ENCODE measurements around the gene RAD51B. TPM values are rescaled to one million over a fixed set of nuclear protein-coding genes. Genes with fewer than 3 reads are reported as not detected.

RAD51B gene
- total and polyA plus RNA-seq, 4 donors = 2.8 to 39.6 (median 13.3) TPM; not detected in 1

- no peak for DNase-seq
- WGBS, 2 donors = 86 to 93% methylated on average over 2 of the region's 2 CpGs
Measured at GRCh38 chr14:68333262-68333661, 513.7 kb downstream of the RAD51B start.

GRCh38 chr14:68335312-68335711 is 515.7 kb downstream of the RAD51B start:
- Histone ChIP-seq H3K4me1 (ENCODE audit: control insufficient read depth in 1 of 2, insufficient read depth in 2 of 2, low read length in 2 of 2) (no peaks in the 10 kb centered on the region), H3K27ac (ENCODE audit: low read depth in 1 of 2, low read length in 2 of 2) (no peak overlapping the region), H3K4me3 (ENCODE audit: low read length in 2 of 2) (no peak overlapping the region), H3K36me3 (ENCODE audit: control insufficient read depth in 1 of 2, insufficient read depth in 2 of 2, low read length in 1 of 2) (no peaks in the 10 kb centered on the region), H3K9me3 (ENCODE audit: control insufficient read depth, low read length) (no peaks in the 10 kb centered on the region), H3K27me3 (ENCODE audit: control insufficient read depth in 1 of 2, insufficient read depth in 2 of 2, low read length in 1 of 2) (no peaks in the 10 kb centered on the region)
- ATAC-seq (ENCODE audit: low FRiP score) = no peak
- intact Hi-C loops (cut with DNase I) = no loop called here
- no peak for DNase-seq

More at GRCh38 chr14:68333262-68333661, 513.7 kb downstream of the RAD51B start:
- ATAC-seq (ENCODE audit: low FRiP score) = no peak
- H3K27ac ChIP-seq (ENCODE audit: low read depth in 1 of 2, low read length in 2 of 2) = no peak overlapping the region
- no peaks in the 10 kb centered on the region for H3K9me3 ChIP-seq (ENCODE audit: control insufficient read depth, low read length)
- H3K27me3 ChIP-seq (ENCODE audit: control insufficient read depth in 1 of 2, insufficient read depth in 2 of 2, low read length in 1 of 2) = no peaks in the 10 kb centered on the region
- intact Hi-C loops (cut with DNase I) = no loop called here
- H3K36me3 ChIP-seq (ENCODE audit: control insufficient read depth in 1 of 2, insufficient read depth in 2 of 2, low read length in 1 of 2) = no peaks in the 10 kb centered on the region
- no peaks in the 10 kb centered on the region for H3K4me1 ChIP-seq (ENCODE audit: control insufficient read depth in 1 of 2, insufficient read depth in 2 of 2, low read length in 2 of 2)
- H3K4me3 ChIP-seq (ENCODE audit: low read length in 2 of 2) = no peak overlapping the region

- no peaks in the 10 kb centered on the region for H3K36me3 ChIP-seq (ENCODE audit: control insufficient read depth in 1 of 2, insufficient read depth in 2 of 2, low read length in 1 of 2)
- no peak for ATAC-seq (ENCODE audit: low FRiP score)
- H3K9me3 ChIP-seq (ENCODE audit: control insufficient read depth, low read length) = no peaks in the 10 kb centered on the region
- intact Hi-C loops (cut with DNase I) = no loop called here
- 97 to 99% methylated on average over 1 of the region's 1 CpG for WGBS, 2 donors
- no peaks in the 10 kb centered on the region for H3K4me1 ChIP-seq (ENCODE audit: control insufficient read depth in 1 of 2, insufficient read depth in 2 of 2, low read length in 2 of 2)
- no peak overlapping the region for H3K4me3 ChIP-seq (ENCODE audit: low read length in 2 of 2)
- DNase-seq = no peak
- H3K27me3 ChIP-seq (ENCODE audit: control insufficient read depth in 1 of 2, insufficient read depth in 2 of 2, low read length in 1 of 2) = no peaks in the 10 kb centered on the region
- H3K27ac ChIP-seq (ENCODE audit: low read depth in 1 of 2, low read length in 2 of 2) = no peak overlapping the region
Measured at GRCh38 chr14:68336165-68336564, 516.6 kb downstream of the RAD51B start.

DNA sequence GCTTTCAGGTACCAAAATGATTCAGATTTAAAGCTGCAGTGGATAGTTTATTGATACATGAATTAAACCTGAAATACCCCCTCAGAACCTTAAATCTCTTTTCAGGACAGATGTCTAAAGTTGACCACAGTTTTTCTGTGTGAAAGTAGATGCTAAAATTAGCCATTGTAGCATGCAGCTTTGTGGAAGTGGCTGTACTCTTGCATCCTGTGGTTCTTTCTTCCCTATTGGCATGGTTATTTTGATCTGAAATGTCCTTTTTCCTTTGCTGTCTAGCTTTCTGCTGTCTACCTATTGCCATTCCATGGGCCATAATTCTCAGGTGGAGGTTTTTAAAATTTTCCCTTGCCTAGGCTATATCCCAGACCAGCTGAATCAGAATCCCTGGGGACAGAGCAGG is 517.7 kb downstream of the RAD51B start:
- ATAC-seq (ENCODE audit: low FRiP score) = no peak
- Histone ChIP-seq H3K4me3 (ENCODE audit: low read length in 2 of 2) (no peak overlapping the region), H3K4me1 (ENCODE audit: control insufficient read depth in 1 of 2, insufficient read depth in 2 of 2, low read length in 2 of 2) (no peaks in the 10 kb centered on the region), H3K36me3 (ENCODE audit: control insufficient read depth in 1 of 2, insufficient read depth in 2 of 2, low read length in 1 of 2) (no peaks in the 10 kb centered on the region), H3K27ac (ENCODE audit: low read depth in 1 of 2, low read length in 2 of 2) (no peak overlapping the region), H3K9me3 (ENCODE audit: control insufficient read depth, low read length) (no peaks in the 10 kb centered on the region), H3K27me3 (ENCODE audit: control insufficient read depth in 1 of 2, insufficient read depth in 2 of 2, low read length in 1 of 2) (no peaks in the 10 kb centered on the region)
- intact Hi-C loops (cut with DNase I) = no loop called here
- no peak for DNase-seq

- H3K27ac ChIP-seq (ENCODE audit: low read depth in 1 of 2, low read length in 2 of 2) = no peak overlapping the region
- H3K9me3 ChIP-seq (ENCODE audit: control insufficient read depth, low read length) = no peaks in the 10 kb centered on the region
- no peaks in the 10 kb centered on the region for H3K27me3 ChIP-seq (ENCODE audit: control insufficient read depth in 1 of 2, insufficient read depth in 2 of 2, low read length in 1 of 2)
- DNase-seq = no peak
- intact Hi-C loops (cut with DNase I) = no loop called here
- H3K36me3 ChIP-seq (ENCODE audit: control insufficient read depth in 1 of 2, insufficient read depth in 2 of 2, low read length in 1 of 2) = no peaks in the 10 kb centered on the region
- WGBS, 2 donors = 98 to 100% methylated on average over 1 of the region's 1 CpG
- H3K4me3 ChIP-seq (ENCODE audit: low read length in 2 of 2) = no peak overlapping the region
- no peak for ATAC-seq (ENCODE audit: low FRiP score)
- no peaks in the 10 kb centered on the region for H3K4me1 ChIP-seq (ENCODE audit: control insufficient read depth in 1 of 2, insufficient read depth in 2 of 2, low read length in 2 of 2)
Measured at GRCh38 chr14:68340262-68340661, 520.7 kb downstream of the RAD51B start.

DNA sequence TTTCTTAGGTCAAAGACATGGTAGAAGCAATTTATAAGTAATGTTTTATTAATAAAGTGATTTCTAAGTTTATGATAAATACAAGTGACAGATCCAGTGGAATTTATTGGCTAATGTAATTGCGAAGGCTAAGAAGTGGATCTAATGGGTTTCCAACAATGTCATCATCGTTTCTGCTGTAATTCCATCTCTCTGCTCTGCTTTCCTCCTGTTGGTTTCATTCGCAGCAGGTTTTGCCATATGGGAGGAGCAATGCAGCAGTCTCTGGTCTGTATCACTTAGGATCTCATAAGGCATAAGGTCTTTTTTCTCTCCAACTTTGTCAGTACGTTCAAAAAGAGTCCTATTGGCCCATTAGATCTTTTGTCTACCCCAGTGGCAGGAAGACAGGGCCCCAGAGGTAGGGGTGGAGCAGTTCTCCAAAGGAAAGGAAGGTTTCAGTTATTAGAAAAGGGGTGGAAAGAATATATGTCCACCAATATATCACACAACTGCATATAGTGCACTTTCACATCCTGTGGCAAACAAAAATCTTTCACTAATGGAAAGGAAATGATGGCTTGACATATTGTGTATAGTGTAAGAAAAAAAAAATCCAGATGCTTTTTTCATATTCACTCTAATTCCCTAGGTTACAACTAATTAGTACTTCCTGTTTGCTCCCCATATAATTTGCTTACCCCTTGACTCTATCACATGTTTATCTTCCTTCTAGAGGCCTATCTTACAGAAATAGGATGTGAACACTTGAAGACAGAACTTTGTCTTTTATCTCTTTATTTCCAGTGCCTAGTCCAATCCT is 522.0 kb downstream of the RAD51B start:
- WGBS, 2 donors = 87 to 92% methylated on average over 4 of the region's 4 CpGs
- no peaks in the 10 kb centered on the region for H3K4me1 ChIP-seq (ENCODE audit: control insufficient read depth in 1 of 2, insufficient read depth in 2 of 2, low read length in 2 of 2)
- ATAC-seq (ENCODE audit: low FRiP score) (no peak), DNase-seq (no peak)
- no peak overlapping the region for H3K4me3 ChIP-seq (ENCODE audit: low read length in 2 of 2)
- intact Hi-C loops (cut with DNase I) = loop anchor here in 1 of 2 donors (2.0 kb wide), 1 partner anchor 53 kb away; no protein-coding TSS in a partner anchor
- no peaks in the 10 kb centered on the region for H3K36me3 ChIP-seq (ENCODE audit: control insufficient read depth in 1 of 2, insufficient read depth in 2 of 2, low read length in 1 of 2)
- H3K9me3 ChIP-seq (ENCODE audit: control insufficient read depth, low read length) = no peaks in the 10 kb centered on the region
- no peaks in the 10 kb centered on the region for H3K27me3 ChIP-seq (ENCODE audit: control insufficient read depth in 1 of 2, insufficient read depth in 2 of 2, low read length in 1 of 2)
- H3K27ac ChIP-seq (ENCODE audit: low read depth in 1 of 2, low read length in 2 of 2) = no peak overlapping the region

DNA sequence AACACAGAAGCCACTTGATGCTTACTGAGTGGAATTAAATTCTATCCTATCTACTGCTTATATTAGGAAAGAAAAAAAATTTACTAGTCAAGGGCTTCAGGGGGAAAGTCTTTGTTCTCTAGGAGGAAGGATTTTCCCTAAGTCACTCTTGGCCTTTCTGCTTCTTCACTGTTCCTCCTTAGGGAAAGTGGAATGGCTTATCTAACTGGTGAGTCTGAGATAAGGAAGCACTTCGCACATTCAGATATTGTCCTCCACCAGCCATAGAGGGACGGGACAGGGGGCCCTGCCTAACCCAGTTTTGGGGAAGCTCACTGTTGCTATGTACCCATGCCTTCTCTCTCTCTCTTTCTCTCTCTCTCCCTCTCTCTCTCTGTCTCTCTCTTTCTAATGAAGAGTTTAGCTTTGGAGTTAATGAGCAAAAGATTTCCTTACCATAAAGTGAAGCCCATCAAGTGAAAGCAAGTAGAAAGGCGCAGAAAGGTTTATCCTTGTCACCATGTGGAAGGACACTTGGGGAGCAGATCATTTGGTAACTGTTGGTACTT is 522.7 kb downstream of the RAD51B start:
- Histone ChIP-seq H3K4me3 (ENCODE audit: low read length in 2 of 2) (no peak overlapping the region), H3K27ac (ENCODE audit: low read depth in 1 of 2, low read length in 2 of 2) (no peak overlapping the region), H3K9me3 (ENCODE audit: control insufficient read depth, low read length) (no peaks in the 10 kb centered on the region), H3K27me3 (ENCODE audit: control insufficient read depth in 1 of 2, insufficient read depth in 2 of 2, low read length in 1 of 2) (no peaks in the 10 kb centered on the region), H3K36me3 (ENCODE audit: control insufficient read depth in 1 of 2, insufficient read depth in 2 of 2, low read length in 1 of 2) (no peaks in the 10 kb centered on the region), H3K4me1 (ENCODE audit: control insufficient read depth in 1 of 2, insufficient read depth in 2 of 2, low read length in 2 of 2) (no peaks in the 10 kb centered on the region)
- no peak for DNase-seq
- ATAC-seq (ENCODE audit: low FRiP score) = no peak
- WGBS, 2 donors = 94% methylated on average over 3 of the region's 3 CpGs
- intact Hi-C loops (cut with DNase I) = loop anchor here in 1 of 2 donors (2.0 kb wide), 1 partner anchor 53 kb away; no protein-coding TSS in a partner anchor

DNA sequence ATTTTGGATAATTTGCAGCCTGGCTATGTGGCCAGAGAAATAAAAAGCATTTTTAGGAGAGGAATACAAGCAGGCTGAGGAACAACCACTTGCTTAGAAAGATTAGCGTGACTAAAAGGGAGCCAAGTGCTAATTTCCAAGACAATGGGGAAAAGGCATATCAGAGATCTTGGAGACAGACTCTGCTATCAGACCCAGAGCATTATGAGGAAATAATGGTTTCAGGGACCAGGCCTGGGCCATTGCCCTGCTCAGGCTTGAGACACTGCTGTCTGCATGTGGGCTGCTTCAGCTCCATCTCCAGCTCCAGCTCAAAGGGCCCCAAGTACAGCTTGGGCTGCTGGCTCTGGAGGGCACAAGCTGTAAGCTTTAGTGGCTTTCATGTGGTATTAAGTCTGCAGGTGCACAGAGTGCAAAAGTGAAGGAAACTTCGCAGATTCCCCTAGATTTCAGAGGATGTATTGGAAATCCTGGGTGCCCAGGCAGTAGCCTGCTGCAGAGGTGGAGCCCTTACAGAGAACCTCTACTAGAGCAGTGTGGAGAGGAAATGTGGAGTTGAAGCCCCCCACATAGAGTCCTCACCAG is 524.0 kb downstream of the RAD51B start:
- no peak overlapping the region for H3K4me3 ChIP-seq (ENCODE audit: low read length in 2 of 2)
- 97 to 100% methylated on average over 2 of the region's 2 CpGs for WGBS, 2 donors
- H3K27ac ChIP-seq (ENCODE audit: low read depth in 1 of 2, low read length in 2 of 2) = no peak overlapping the region
- intact Hi-C loops (cut with DNase I) = loop anchor here in 1 of 2 donors (2.0 kb wide), 1 partner anchor 55 kb away; no protein-coding TSS in a partner anchor
- ATAC-seq (ENCODE audit: low FRiP score) = no peak
- H3K4me1 ChIP-seq (ENCODE audit: control insufficient read depth in 1 of 2, insufficient read depth in 2 of 2, low read length in 2 of 2) = no peaks in the 10 kb centered on the region
- no peaks in the 10 kb centered on the region for H3K9me3 ChIP-seq (ENCODE audit: control insufficient read depth, low read length)
- H3K36me3 ChIP-seq (ENCODE audit: control insufficient read depth in 1 of 2, insufficient read depth in 2 of 2, low read length in 1 of 2) = no peaks in the 10 kb centered on the region
- DNase-seq = no peak
- no peaks in the 10 kb centered on the region for H3K27me3 ChIP-seq (ENCODE audit: control insufficient read depth in 1 of 2, insufficient read depth in 2 of 2, low read length in 1 of 2)

DNA sequence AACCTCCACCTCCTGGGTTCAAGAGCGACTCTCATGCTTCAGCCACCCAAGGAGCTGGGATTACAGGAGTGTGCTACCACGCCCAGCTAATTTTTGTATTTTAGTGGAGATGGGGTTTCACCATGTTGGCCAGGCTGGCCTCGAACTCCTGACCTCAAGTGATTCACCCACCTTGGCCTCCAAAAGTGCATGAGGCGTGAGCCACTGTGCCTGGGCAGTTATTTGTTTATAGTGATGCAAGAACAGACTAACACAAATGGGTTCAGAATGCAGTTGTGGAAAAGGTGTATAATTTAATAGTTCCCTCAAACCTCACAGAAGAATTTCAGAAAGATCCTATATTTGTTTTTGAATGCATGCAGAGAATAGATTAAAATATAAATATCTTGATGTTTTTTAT is 526.2 kb downstream of the RAD51B start:
- DNase-seq (no peak), ATAC-seq (ENCODE audit: low FRiP score) (no peak)
- Histone ChIP-seq H3K9me3 (ENCODE audit: control insufficient read depth, low read length) (no peaks in the 10 kb centered on the region), H3K27ac (ENCODE audit: low read depth in 1 of 2, low read length in 2 of 2) (no peak overlapping the region), H3K27me3 (ENCODE audit: control insufficient read depth in 1 of 2, insufficient read depth in 2 of 2, low read length in 1 of 2) (no peaks in the 10 kb centered on the region), H3K36me3 (ENCODE audit: control insufficient read depth in 1 of 2, insufficient read depth in 2 of 2, low read length in 1 of 2) (no peaks in the 10 kb centered on the region), H3K4me3 (ENCODE audit: low read length in 2 of 2) (no peak overlapping the region), H3K4me1 (ENCODE audit: control insufficient read depth in 1 of 2, insufficient read depth in 2 of 2, low read length in 2 of 2) (peaks cover 0 to 2% of the 10 kb centered on the region in 2 donors)
- intact Hi-C loops (cut with DNase I) = no loop called here
- 96 to 97% methylated on average over 4 of the region's 4 CpGs for WGBS, 2 donors

Measured in aorta (tissue), 5 donors.